Measurements from ENCODE around the gene RBM15B.

DNA sequence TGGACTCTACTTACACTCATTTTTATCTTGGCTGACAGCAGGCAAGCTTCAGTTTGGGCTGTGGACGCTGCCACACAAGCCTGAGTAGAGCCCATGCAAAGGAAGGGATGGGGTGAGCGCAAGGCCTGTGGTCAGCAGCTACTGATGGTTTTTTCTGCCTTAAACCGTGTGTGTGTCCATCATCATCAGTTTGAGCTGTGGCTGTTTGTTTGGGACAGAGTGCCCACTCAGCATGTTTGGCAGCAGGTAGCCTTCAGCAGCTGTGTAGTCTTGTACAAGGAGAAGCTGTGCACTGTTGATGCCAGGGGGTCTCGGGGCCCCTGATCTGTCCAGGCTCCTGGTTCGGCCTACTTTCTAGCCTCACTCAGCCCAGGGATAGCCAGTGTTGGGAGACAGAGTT, 3.5 kb downstream of the RBM15B start:
- TF ChIP-seq POLR2A (IDR thresholded peaks at IDR 0.05; ENCODE audit: low read depth, low read length) (peak; percentile 56; the same call in 1 of the 2 replicates), POLR2AphosphoS5 (IDR thresholded peaks at IDR 0.05; ENCODE audit: low read depth, low read length) (peak; percentile 76), TAF1 (IDR thresholded peaks at IDR 0.05; ENCODE audit: low read depth, low read length) (no peak)
